Vagina (tissue), 2 donors: ENCODE measurements around the gene RAB6B.

Experiments used
- POLR2A ChIP-seq, 2 donors: fragments of 450-650 bp; IDR thresholded peaks; one replicate each; pipeline ENCODE4 v1.6.1; 2017; ENCODE audit warnings: antibody characterized with exemption in 2 of 2, mild to moderate bottlenecking in 2 of 2, moderate library complexity in 2 of 2
- POLR2AphosphoS5 ChIP-seq, 2 donors: sonication (generic); formaldehyde crosslinking; IDR thresholded peaks; one replicate each; pipeline ENCODE4 v1.9.0; 2017; ENCODE audit warnings: antibody characterized with exemption in 2 of 2, mild to moderate bottlenecking in 2 of 2, low read depth in 1 of 2; ENCODE audit not compliant: insufficient read depth in 1 of 2
- TF ChIP-seq, protein P1 (sequence below), 3 experiments: fragments of 450-650 bp in 2 of 3; fragments of 200-600 bp in 1 of 3; sonication (generic) in 1 of 3; IDR thresholded peaks; one replicate each; pipeline ENCODE4 v1.5.1; 2017 to 2019; ENCODE audit warnings: antibody characterized with exemption in 3 of 3, mild to moderate bottlenecking in 2 of 3, moderate library complexity in 2 of 3

DNA sequence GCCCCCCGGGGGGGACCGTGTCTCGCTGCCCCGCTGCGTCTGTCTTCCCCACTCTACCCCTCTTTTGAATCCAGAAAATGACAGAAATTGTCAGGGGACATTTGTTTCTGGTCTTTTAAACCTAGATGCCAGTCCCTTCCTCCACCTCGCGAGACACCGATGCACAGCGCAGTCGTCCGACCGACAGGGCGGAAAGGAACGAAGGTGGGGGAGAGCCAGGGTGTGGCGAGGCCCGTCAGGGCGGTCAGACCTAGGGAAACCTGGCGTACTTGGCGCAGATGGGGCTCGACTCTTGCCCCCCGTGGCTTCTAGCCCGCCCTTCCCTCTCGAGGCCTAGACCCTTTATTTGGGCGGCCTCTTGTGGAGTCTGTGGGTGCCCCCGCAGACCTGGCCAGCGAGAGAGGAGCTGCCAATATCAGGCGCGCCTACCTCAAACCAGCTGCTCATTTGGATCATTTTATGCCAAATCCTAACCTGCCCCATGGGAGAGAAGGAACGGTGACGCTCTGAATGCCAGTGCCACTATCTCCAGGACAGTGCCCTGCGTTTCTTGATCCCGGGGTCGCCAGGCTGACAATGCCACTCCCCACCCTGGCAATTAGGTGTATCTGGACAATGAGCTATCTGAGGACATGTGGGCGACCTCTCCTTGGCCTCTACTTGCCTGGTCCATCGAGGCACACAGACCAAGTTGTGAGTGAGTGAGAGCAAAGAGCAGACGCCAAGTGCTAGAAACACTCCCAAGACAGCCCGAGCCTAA lies 500 bp upstream of the RAB6B start:
- TF ChIP-seq, protein P1, sequence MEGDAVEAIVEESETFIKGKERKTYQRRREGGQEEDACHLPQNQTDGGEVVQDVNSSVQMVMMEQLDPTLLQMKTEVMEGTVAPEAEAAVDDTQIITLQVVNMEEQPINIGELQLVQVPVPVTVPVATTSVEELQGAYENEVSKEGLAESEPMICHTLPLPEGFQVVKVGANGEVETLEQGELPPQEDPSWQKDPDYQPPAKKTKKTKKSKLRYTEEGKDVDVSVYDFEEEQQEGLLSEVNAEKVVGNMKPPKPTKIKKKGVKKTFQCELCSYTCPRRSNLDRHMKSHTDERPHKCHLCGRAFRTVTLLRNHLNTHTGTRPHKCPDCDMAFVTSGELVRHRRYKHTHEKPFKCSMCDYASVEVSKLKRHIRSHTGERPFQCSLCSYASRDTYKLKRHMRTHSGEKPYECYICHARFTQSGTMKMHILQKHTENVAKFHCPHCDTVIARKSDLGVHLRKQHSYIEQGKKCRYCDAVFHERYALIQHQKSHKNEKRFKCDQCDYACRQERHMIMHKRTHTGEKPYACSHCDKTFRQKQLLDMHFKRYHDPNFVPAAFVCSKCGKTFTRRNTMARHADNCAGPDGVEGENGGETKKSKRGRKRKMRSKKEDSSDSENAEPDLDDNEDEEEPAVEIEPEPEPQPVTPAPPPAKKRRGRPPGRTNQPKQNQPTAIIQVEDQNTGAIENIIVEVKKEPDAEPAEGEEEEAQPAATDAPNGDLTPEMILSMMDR (IDR thresholded peaks at IDR 0.05) = no peak
- TF ChIP-seq POLR2AphosphoS5 (IDR thresholded peaks at IDR 0.05; ENCODE audit: insufficient read depth in 1 of 2, low read depth in 1 of 2) = no peak
- TF ChIP-seq POLR2A (IDR thresholded peaks at IDR 0.05) = no peak
